ENCODE results near the gene SRGN.
"Not testable (repeated sequence)": the region's sequence is repeated elsewhere in the genome, so short reads cannot be mapped to it uniquely, and the experiment has no call there.

SRGN gene

DNA sequence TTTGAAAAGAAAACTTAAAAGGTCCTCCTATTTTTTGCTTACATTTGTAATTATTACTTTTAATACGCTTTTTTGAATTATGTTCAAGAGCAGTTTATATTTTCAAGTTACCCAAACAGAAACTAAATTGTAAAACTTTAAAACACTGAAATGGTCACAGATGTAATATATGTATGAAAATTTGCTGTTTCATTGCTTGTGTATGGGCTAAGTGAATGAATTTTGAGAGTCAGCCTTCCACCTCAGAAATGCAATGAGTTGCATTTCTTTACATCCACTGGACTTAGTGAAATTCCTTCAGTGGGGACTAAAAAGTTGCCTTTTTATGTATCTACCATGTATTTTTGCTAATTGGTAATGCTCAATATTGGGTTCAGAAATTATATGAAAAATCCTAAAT lies 37.7 kb downstream of the SRGN start:
- DNase-seq (ENCODE audit: low read depth in 2 of 2, low spot score in 1 of 2): no peak

DNA sequence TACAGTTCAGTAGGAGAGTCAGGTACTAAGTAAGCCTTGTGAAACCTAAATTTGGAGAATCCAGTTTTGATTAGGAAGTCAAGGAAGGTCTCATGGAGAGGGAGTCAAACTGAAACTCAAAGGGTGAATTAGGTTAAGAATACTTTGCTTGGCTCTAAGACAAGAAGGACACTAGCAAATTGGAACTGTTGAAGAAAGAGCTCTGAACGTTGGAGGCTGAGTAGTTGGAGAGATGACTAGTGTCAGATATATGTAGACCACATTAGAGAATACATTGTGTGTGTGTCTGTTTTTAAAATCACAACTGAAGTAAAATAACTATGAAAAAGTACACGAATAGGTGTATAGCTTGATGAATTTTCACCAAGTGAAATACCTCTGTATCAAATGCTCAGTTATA lies 42.3 kb downstream of the SRGN start:
- no peak for DNase-seq (ENCODE audit: low read depth in 2 of 2, low spot score in 1 of 2)

DNA sequence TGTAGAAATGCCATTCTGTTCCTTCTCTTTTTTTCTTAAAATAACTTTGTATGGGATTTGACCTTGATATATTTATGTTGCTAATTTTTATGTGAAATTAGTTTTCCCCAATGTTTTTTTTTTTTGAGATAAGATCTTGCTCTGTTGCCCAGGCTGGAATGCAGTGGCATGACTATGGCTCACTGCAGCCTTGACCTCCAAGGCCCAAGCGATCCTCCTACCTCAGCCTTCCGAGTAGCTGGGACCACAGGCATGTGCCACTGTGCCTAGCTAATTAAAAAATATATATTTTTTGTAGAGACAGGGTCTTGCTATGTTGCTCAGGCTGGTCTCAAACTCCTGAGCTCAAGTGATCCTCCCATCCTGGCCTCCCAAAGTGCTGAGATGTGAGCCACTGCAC lies 52.1 kb downstream of the SRGN start:
- DNase-seq (ENCODE audit: low read depth in 2 of 2, low spot score in 1 of 2): no peak

DNA sequence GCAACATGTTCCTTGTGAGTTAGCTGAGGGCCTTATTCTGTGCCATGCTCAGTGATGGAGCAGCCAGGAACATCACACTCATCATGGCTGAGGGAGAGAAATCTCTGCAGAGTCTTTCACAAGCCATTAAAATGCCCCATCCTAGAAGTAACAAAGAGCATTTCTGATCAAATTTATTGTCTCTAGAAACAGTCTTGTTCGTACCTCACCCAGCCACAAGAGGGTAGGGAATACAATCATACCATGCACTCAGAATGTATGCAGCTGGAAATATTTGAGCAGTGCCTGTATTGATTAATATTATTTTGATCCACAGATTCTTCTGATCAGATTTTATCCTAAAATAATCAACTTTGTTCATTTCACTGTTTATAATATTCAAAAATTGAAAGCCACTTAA lies 53.4 kb downstream of the SRGN start:
- DNase-seq (ENCODE audit: low read depth in 2 of 2, low spot score in 1 of 2): no peak

DNA sequence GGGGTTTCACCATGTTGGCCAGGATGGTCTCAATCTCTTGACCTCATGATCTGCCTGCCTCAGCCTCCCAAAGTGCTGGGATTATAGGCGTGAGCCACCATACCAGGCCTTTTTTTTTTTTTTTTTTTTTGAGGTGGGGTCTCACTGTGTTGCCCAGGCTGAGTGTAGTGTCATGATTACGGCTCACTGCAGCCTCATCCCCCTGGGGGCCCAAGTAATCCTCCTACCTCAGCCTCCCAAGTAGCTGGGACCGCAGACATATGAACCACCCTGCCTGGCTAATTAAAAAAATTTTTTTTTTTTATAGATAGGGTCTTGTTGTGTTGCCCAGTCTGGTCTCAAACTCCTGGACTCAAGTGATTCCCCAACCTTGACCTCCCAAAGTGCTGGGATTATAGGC lies 54.2 kb downstream of the SRGN start:
- DNase-seq (ENCODE audit: low read depth in 2 of 2, low spot score in 1 of 2): not testable (repeated sequence)

DNA sequence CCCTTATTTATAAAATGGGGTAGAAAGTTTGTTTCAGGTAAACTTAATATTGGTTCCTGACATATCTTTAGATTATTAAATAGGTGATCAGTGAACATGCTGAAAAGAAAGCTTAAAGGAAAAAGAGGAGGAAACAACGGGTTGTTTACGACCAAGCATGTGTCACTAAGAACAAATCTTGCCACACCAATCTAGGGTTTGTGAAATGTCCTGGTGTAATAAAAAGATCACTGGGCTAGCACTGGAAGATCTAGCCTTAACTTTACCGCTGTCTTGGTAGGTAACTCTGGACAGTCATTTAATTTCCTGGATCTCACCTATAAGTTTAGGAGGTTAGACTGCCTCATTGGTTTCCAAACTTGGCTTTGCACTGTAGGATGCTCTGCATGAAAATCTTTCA lies 55.1 kb downstream of the SRGN start:
- no peak for DNase-seq (ENCODE audit: low read depth in 2 of 2, low spot score in 1 of 2)

DNA sequence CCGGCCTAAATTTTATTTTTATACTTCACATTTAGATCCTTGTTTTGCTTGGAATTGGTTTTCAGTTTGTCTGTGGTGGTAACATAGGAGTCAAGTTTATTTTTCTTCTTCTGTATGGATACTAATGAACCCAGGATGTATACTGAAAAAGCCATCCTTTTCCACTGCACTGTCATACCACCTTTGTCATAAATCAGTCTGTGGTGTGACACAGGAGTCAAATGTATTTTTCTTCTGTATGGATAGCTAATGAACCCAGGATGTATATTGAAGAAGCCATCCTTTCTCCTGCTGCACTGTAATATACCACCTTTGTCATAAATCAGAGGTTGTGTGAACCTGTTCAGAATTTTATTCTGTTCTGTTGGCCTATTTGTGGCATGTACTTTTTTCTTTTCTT lies 57.4 kb downstream of the SRGN start:
- no peak for DNase-seq (ENCODE audit: low read depth in 2 of 2, low spot score in 1 of 2)

DNA sequence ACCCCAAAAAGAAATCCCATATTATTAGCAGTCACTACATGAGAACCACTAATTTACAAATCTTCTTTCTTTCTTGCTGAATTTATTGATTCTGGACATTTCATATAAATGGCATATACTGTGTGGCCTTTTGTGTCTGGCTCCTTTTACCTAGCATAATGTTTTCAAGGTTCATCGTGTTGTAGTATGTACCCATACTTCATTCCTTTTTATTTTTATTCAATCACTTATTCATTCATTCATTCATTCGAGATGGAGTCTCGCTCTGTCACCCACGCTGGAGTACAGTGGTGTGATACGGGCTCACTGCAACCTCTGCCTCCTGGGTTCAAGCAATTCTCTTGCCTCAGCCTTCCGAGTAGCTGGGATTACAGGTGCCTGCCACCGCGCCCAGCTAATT lies 58.0 kb downstream of the SRGN start:
- no peak for DNase-seq (ENCODE audit: low read depth in 2 of 2, low spot score in 1 of 2)

DNA sequence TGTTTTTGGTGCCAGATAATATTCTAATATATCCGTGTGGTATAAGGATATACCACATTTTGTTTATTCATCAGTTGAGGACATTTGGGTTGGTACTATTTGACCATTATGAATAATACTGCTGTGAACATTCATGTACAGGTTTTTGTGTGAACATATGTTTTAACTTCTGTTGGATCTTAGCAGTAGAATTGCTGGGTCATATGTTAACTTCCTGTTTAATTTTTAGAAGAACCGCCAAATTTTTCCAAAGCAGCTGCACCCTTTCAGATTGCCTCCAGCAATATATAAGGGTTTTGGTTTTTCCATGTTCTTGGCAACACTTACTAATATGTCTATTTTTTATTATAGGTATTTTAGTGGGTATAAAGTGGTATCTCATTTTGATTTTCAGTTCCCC lies 58.9 kb downstream of the SRGN start:
- DNase-seq (ENCODE audit: low read depth in 2 of 2, low spot score in 1 of 2): no peak

DNA sequence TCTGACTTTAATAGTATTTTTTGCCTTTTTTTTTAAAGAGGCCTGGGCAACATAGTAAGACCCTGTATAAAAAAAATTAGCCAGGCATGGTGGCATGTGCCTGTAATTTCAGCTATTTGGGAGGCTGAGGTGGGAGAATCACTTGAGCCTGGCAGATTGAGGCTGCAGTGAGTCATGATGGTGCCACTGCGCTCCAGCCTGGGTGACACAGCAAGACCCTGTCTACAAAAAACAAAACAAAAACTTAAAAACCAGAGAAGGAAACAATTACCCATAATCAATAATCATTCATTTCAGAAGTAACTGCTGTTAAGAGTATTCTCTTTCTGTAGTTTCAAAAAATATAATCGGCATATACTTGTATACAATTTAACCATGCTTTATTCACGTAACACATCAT lies 64.1 kb downstream of the SRGN start:
- no peak for DNase-seq (ENCODE audit: low read depth in 2 of 2, low spot score in 1 of 2)

DNA sequence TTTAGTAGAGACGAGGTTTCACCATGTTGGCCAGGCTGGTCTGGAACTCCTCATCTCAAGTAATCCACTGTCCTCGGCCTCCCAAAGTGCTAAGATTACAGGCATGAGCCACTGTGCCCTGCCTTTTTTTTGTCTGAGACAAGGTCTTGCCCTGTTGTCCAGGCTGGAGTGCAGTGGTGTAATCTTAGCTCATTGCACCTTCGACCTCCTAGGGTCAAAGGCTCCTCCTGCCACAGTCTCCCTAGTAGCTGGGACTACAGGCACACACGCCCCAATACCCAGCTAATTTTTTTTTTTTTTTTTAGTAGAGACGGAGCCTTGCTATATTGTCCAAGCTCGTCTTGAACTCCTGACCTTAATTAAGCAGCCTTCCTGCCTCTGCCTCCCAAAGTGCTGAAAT lies 65.3 kb downstream of the SRGN start:
- DNase-seq (ENCODE audit: low read depth in 2 of 2, low spot score in 1 of 2): no peak
